Suprapubic skin (tissue), 4 donors: Measurements from ENCODE around the gene COG8. TPM values are rescaled to one million over a fixed set of nuclear protein-coding genes. Genes with fewer than 3 reads are reported as not detected.

ENCODE experiments used
- DNase-seq, 2 donors: peaks; one replicate each; pipeline ENCODE4 v3.0.0-alpha.2; 2019; ENCODE audit warnings: low spot score in 2 of 2
- H3K27ac ChIP-seq: fragments of 200-600 bp; sonication (generic); one replicate; pipeline ENCODE4 v1.5.1; 2019
- H3K27me3 ChIP-seq: fragments of 200-600 bp; sonication (generic); one replicate; pipeline ENCODE4 v1.5.1; 2019
- H3K36me3 ChIP-seq: fragments of 200-600 bp; sonication (generic); one replicate; pipeline ENCODE4 v1.5.1; 2019
- H3K4me1 ChIP-seq: fragments of 200-600 bp; sonication (generic); one replicate; pipeline ENCODE4 v1.5.1; 2019
- H3K4me3 ChIP-seq: fragments of 200-600 bp; sonication (generic); one replicate; pipeline ENCODE4 v1.5.1; 2019; ENCODE audit warnings: mild to moderate bottlenecking
- H3K9me3 ChIP-seq: fragments of 200-600 bp; sonication (generic); one replicate; pipeline ENCODE4 v1.5.1; 2019
- EP300 ChIP-seq: sonication (generic); formaldehyde crosslinking; IDR thresholded peaks from one replicate; pipeline ENCODE4 v1.6.1; 2017; ENCODE audit warnings: antibody characterized with exemption
- POLR2A ChIP-seq, 2 donors: fragments of 450-650 bp; IDR thresholded peaks; one replicate each; pipeline ENCODE4 v1.6.1; 2017; ENCODE audit warnings: antibody characterized with exemption in 2 of 2, mild to moderate bottlenecking in 2 of 2, moderate library complexity in 2 of 2
- POLR2AphosphoS5 ChIP-seq, 3 donors: sonication (generic); formaldehyde crosslinking; IDR thresholded peaks; one replicate each; pipeline ENCODE4 v1.6.1; 2017; ENCODE audit warnings: antibody characterized with exemption in 3 of 3
- WGBS: methylation state at CpG from one replicate; pipeline ENCODE4 v1.1.5; 2018; 5-methylcytosine and 5-hydroxymethylcytosine counted together
- total RNA-seq, 4 donors: library from RNA; depleted of rRNA; stranded (reverse); fragments of >200 nt; gene quantifications; one replicate each; pipeline ENCODE4 v1.1.0, GENCODE V29; 2016
- TF ChIP-seq, protein P1 (sequence below), 2 donors: fragments of 200-600 bp in 1 of 2; fragments of 450-650 bp in 1 of 2; sonication (generic) in 1 of 2; IDR thresholded peaks; one replicate each; pipeline ENCODE4 v1.5.1; 2016 to 2019; ENCODE audit warnings: antibody characterized with exemption in 2 of 2, mild to moderate bottlenecking in 1 of 2, moderate library complexity in 1 of 2

The COG8 gene
- total RNA-seq, 4 donors from 2014 or later = 45.3 to 70.4 (median 57.0) TPM

DNA sequence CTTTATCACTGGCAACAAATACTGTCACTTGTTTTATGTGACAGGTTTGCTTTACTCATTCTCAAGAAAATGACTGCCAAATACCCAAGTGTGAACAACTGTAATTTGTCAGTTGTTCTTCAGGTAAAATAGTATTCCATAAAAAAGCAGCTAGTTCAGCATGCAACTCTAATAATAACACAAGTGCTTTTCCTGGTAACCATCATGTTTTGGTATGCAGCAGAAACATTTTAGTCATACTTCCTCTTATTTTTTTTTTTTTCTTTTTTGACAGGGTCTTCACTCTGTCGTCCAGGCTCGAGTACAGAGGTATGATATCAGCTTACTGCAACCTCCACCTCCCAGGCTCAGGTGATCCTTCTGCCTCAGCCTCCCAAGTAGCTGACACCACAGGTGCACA lies 41.9 kb upstream of the COG8 start:
- H3K4me3 ChIP-seq = no peak overlapping the region
- no peaks in the 10 kb centered on the region for H3K27me3 ChIP-seq
- no peak overlapping the region for H3K27ac ChIP-seq
- H3K9me3 ChIP-seq = no peaks in the 10 kb centered on the region
- TF ChIP-seq, protein P1, sequence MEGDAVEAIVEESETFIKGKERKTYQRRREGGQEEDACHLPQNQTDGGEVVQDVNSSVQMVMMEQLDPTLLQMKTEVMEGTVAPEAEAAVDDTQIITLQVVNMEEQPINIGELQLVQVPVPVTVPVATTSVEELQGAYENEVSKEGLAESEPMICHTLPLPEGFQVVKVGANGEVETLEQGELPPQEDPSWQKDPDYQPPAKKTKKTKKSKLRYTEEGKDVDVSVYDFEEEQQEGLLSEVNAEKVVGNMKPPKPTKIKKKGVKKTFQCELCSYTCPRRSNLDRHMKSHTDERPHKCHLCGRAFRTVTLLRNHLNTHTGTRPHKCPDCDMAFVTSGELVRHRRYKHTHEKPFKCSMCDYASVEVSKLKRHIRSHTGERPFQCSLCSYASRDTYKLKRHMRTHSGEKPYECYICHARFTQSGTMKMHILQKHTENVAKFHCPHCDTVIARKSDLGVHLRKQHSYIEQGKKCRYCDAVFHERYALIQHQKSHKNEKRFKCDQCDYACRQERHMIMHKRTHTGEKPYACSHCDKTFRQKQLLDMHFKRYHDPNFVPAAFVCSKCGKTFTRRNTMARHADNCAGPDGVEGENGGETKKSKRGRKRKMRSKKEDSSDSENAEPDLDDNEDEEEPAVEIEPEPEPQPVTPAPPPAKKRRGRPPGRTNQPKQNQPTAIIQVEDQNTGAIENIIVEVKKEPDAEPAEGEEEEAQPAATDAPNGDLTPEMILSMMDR (IDR thresholded peaks at IDR 0.05) = no peak
- TF ChIP-seq POLR2A (IDR thresholded peaks at IDR 0.05) (no peak), EP300 (no peak), POLR2AphosphoS5 (IDR thresholded peaks at IDR 0.05) (no peak)
- WGBS = 62% methylated on average over 2 of the region's 2 CpGs
- H3K36me3 ChIP-seq = peaks cover 51% of the 10 kb centered on the region
- peaks cover 20% of the 10 kb centered on the region for H3K4me1 ChIP-seq
- no peak for DNase-seq

DNA sequence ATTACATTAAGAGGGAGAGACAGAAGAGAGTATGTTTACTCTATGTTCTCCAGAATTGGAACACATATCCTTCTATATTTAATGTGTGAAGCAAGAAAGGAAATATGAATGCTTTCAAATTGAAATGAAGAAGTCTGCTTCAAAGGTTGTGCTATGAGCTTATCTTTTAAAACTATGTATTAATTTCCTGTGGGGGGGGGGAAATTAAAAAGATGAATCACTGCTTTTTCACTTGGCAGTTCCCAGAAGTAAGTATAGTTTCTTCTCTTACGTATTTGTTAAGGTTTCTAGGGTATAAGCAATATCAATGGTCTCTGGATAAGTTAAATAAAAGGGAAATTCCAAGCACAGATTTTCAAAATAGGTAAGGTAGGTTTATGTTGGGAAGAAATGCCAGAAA lies 39.4 kb upstream of the COG8 start:
- no peak overlapping the region for H3K27ac ChIP-seq
- peaks cover 49% of the 10 kb centered on the region for H3K36me3 ChIP-seq
- H3K27me3 ChIP-seq = no peaks in the 10 kb centered on the region
- no peak for TF ChIP-seq POLR2AphosphoS5 (IDR thresholded peaks at IDR 0.05)
- peaks cover 5% of the 10 kb centered on the region for H3K4me1 ChIP-seq
- no peaks in the 10 kb centered on the region for H3K9me3 ChIP-seq
- H3K4me3 ChIP-seq = no peak overlapping the region
- WGBS = 83% methylated on average over 1 of the region's 1 CpG
- DNase-seq = no peak

DNA sequence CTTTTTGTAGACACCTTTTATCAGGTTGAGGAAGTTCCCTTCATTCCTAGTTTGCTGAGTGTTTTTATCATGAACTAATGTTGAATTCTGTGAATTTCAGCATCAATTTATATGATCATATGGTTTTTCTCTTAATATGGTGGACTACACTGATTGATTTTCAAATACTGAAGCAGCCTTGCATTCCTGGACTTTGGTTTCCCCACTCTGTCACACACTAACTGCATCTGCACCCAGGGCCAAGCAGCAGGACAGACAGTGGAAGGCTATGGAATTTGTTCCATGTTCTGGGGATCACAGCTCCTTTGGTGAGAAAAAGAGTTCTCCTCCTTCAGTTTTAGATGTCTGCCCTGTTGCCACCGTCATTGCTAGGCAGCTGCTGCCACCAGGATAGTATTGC lies 38.7 kb upstream of the COG8 start:
- H3K36me3 ChIP-seq = peaks cover 48% of the 10 kb centered on the region
- H3K27ac ChIP-seq = no peak overlapping the region
- H3K9me3 ChIP-seq = no peaks in the 10 kb centered on the region
- no peak for TF ChIP-seq EP300
- no peaks in the 10 kb centered on the region for H3K4me1 ChIP-seq
- 81% methylated on average over 1 of the region's 1 CpG for WGBS
- no peak for DNase-seq
- no peak overlapping the region for H3K4me3 ChIP-seq
- H3K27me3 ChIP-seq = no peaks in the 10 kb centered on the region

DNA sequence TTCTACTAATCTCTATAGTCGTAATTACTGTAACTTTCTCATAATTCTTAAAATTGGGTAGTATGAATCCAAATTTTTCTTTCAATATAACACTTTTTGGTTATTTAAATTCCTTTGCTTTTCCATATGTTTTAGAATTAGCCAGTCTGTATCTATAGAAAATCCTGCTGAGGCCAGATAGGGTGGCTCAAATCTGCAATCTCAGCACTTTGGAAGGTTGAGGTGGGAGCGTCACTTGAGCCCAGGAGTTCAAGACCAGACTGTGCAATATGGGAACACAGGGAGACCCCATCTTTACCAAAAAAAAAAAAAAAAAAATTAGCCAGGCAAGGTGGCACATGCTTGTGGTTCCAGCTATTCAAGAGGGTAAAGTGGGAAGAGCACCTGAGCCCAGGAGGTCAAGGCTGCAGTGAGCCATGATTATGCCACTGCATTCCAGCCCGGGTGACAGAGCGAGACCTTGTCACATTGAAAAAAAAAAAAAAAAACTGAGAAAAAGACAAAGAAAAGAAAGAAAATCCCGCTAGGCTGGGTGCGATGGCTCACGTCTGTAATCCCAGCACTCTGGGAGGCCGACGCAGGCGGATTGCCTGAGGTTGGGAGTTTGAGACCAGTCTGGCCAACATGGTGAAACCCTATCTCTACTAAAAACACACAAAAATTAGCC lies 37.2 kb upstream of the COG8 start:
- no peaks in the 10 kb centered on the region for H3K27me3 ChIP-seq
- peaks cover 48% of the 10 kb centered on the region for H3K36me3 ChIP-seq
- H3K4me1 ChIP-seq = no peaks in the 10 kb centered on the region
- WGBS = 97% methylated on average over 10 of the region's 10 CpGs
- H3K9me3 ChIP-seq = no peaks in the 10 kb centered on the region
- TF ChIP-seq POLR2AphosphoS5 (IDR thresholded peaks at IDR 0.05) = no peak
- TF ChIP-seq, protein P1 (IDR thresholded peaks at IDR 0.05) = no peak
- no peak for TF ChIP-seq EP300
- no peak for TF ChIP-seq POLR2A (IDR thresholded peaks at IDR 0.05)
- DNase-seq = no peak
- H3K4me3 ChIP-seq = no peak overlapping the region
- H3K27ac ChIP-seq = no peak overlapping the region

DNA sequence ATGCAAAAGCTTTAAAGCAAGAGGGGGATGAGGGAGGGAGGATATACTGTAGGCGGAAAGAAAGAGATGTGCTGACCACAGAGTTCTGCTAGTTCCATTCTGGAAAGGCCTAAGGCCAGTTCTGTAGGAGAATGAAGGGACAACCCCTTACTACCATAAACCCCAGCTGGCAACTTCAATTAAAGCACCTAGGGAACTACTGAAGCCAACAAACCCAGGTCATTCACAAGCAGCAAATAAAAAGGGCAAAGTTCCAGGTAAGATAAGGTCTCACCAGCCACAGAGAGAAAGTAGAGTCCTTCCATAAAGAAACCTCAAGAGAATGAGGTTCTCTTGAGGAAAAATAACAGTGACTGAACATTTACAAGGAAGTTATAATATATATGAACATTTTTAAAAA lies 33.7 kb upstream of the COG8 start:
- Histone ChIP-seq H3K4me3 (no peak overlapping the region), H3K36me3 (peaks cover 61% of the 10 kb centered on the region), H3K4me1 (no peaks in the 10 kb centered on the region), H3K9me3 (no peaks in the 10 kb centered on the region), H3K27ac (no peak overlapping the region), H3K27me3 (no peaks in the 10 kb centered on the region)
- WGBS = 88% methylated on average over 1 of the region's 1 CpG
- TF ChIP-seq POLR2A (IDR thresholded peaks at IDR 0.05) (no peak), POLR2AphosphoS5 (IDR thresholded peaks at IDR 0.05) (no peak), EP300 (no peak)
- TF ChIP-seq, protein P1 (IDR thresholded peaks at IDR 0.05) = no peak
- no peak for DNase-seq

DNA sequence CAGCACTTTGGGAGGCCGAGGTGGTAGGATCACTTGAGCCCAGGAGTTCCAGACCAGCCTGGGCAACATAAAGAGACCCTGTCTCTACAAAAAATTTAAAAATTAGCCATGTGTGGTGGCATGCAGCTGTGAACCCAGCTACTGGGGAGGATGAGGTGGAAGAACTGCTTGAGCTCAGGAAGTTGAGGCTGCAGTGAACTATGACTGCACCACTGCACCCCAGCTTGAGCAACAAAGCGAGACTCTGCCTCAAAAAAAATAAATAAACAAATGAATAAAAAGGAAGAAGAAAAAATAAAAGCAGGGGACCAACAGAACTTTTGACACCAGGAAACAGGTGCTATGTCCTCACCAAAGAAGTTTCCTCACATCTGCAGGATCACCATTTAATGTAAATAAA lies 32.2 kb upstream of the COG8 start:
- WGBS = 93% methylated on average over 2 of the region's 2 CpGs
- TF ChIP-seq EP300 = no peak
- H3K9me3 ChIP-seq = no peaks in the 10 kb centered on the region
- H3K27ac ChIP-seq = no peak overlapping the region
- H3K4me1 ChIP-seq = no peaks in the 10 kb centered on the region
- no peak overlapping the region for H3K4me3 ChIP-seq
- H3K36me3 ChIP-seq = peaks cover 71% of the 10 kb centered on the region
- DNase-seq = no peak
- H3K27me3 ChIP-seq = no peaks in the 10 kb centered on the region

DNA sequence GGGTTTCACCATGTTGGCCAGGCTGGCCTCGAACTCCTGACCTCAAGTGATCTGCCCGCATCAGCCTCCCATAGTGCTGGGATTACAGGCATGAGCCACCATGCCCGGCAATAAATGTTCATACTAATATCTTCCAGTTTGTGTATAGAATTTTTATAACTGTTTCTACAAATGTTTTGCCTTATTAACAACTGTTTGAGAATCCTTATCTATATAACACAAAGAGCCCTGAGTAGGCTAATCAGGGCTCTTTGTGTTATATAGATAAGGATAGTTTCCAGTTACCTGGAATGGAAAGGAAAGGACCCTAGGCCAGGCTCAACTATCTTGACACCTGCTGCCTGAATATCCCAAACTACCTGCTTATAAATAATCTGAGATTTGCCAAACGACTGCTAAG lies 29.5 kb upstream of the COG8 start:
- Histone ChIP-seq H3K9me3 (no peaks in the 10 kb centered on the region), H3K4me1 (no peaks in the 10 kb centered on the region), H3K27me3 (no peaks in the 10 kb centered on the region), H3K36me3 (peaks cover 96% of the 10 kb centered on the region), H3K27ac (no peak overlapping the region), H3K4me3 (no peak overlapping the region)
- no peak for DNase-seq
- TF ChIP-seq, protein P1 (IDR thresholded peaks at IDR 0.05) = no peak
- TF ChIP-seq EP300 (no peak), POLR2AphosphoS5 (IDR thresholded peaks at IDR 0.05) (no peak), POLR2A (IDR thresholded peaks at IDR 0.05) (no peak)
- WGBS = 99% methylated on average over 4 of the region's 4 CpGs
